ENCODE measurements around the gene SCUBE1. TPM values are rescaled to one million over a fixed set of nuclear protein-coding genes. Genes with fewer than 3 reads are reported as not detected.

Gene SCUBE1
- total RNA-seq, 2 donors from 2014 or later: 0.04 to 0.16 TPM

- peaks cover 0 to 11% of the 10 kb centered on the region in 2 donors for H3K4me1 ChIP-seq
- DNase-seq (ENCODE audit: low spot score): no peak
These were observed 47.5 kb downstream of the SCUBE1 start for GRCh38 chr22:43295660-43296059.

GRCh38 chr22:43295173-43295572, 48.0 kb downstream of the SCUBE1 start:
- no peaks in the 10 kb centered on the region for H3K9me3 ChIP-seq
- H3K4me1 ChIP-seq: peaks cover 0 to 16% of the 10 kb centered on the region in 2 donors
- TF ChIP-seq CTCF (IDR thresholded peaks at IDR 0.05): no peak
- no peaks in the 10 kb centered on the region for H3K27me3 ChIP-seq
- no peak for DNase-seq (ENCODE audit: low spot score)
- H3K4me3 ChIP-seq: no peak overlapping the region
- H3K27ac ChIP-seq: no peak overlapping the region
- H3K36me3 ChIP-seq: no peaks in the 10 kb centered on the region

More at GRCh38 chr22:43295660-43296059, 47.5 kb downstream of the SCUBE1 start:
- Histone ChIP-seq H3K36me3 (no peaks in the 10 kb centered on the region), H3K27ac (no peak overlapping the region), H3K27me3 (no peaks in the 10 kb centered on the region), H3K9me3 (no peaks in the 10 kb centered on the region), H3K4me3 (no peak overlapping the region)
- TF ChIP-seq CTCF (IDR thresholded peaks at IDR 0.05): no peak

- Histone ChIP-seq H3K36me3 (no peaks in the 10 kb centered on the region), H3K27ac (no peak overlapping the region), H3K4me3 (no peak overlapping the region), H3K27me3 (no peaks in the 10 kb centered on the region), H3K4me1 (peaks cover 0 to 23% of the 10 kb centered on the region in 2 donors), H3K9me3 (no peaks in the 10 kb centered on the region)
- no peak for DNase-seq (ENCODE audit: low spot score)
- TF ChIP-seq CTCF (IDR thresholded peaks at IDR 0.05): no peak
These were observed 49.3 kb downstream of the SCUBE1 start for GRCh38 chr22:43293655-43294392.

- Histone ChIP-seq H3K4me3 (no peak overlapping the region), H3K9me3 (no peaks in the 10 kb centered on the region), H3K36me3 (no peaks in the 10 kb centered on the region), H3K4me1 (peaks cover 0 to 22% of the 10 kb centered on the region in 2 donors), H3K27me3 (no peaks in the 10 kb centered on the region), H3K27ac (no peak overlapping the region)
- DNase-seq (ENCODE audit: low spot score): no peak
- no peak for TF ChIP-seq CTCF (IDR thresholded peaks at IDR 0.05)
These were observed 49.9 kb downstream of the SCUBE1 start for GRCh38 chr22:43293259-43293654.

- H3K27me3 ChIP-seq: no peaks in the 10 kb centered on the region
- no peak for TF ChIP-seq CTCF (IDR thresholded peaks at IDR 0.05)
- peaks cover 0 to 16% of the 10 kb centered on the region in 2 donors for H3K4me1 ChIP-seq
- no peaks in the 10 kb centered on the region for H3K9me3 ChIP-seq
- H3K4me3 ChIP-seq: no peak overlapping the region
- no peak overlapping the region for H3K27ac ChIP-seq
- H3K36me3 ChIP-seq: no peaks in the 10 kb centered on the region
- no peak for DNase-seq (ENCODE audit: low spot score)
These were observed 50.5 kb downstream of the SCUBE1 start for GRCh38 chr22:43292630-43293018.

GRCh38 chr22:43291381-43291780, 51.8 kb downstream of the SCUBE1 start:
- no peak for TF ChIP-seq CTCF (IDR thresholded peaks at IDR 0.05)
- no peak for DNase-seq (ENCODE audit: low spot score)
- Histone ChIP-seq H3K4me3 (no peak overlapping the region), H3K27me3 (no peaks in the 10 kb centered on the region), H3K36me3 (no peaks in the 10 kb centered on the region), H3K27ac (no peak overlapping the region), H3K4me1 (peaks cover 0 to 12% of the 10 kb centered on the region in 2 donors), H3K9me3 (no peaks in the 10 kb centered on the region)

Data from right atrium auricular region (tissue), 2 donors.